IPS DF 6.9 (cell line): ENCODE results near the gene ADTRP.
"Not testable (repeated sequence)": the region's sequence is repeated elsewhere in the genome, so short reads cannot be mapped to it uniquely, and the experiment has no call there.

Experiments used
- DNase-seq: peaks from one replicate; pipeline ENCODE4 v3.0.0-alpha.2; 2013; ENCODE audit warnings: low read depth, low spot score
- H3K27ac ChIP-seq: one replicate; pipeline ENCODE4 v1.5.1; 2013; ENCODE audit warnings: low read length, control low read depth
- H3K27me3 ChIP-seq: 2 replicates; pipeline ENCODE4 v1.6.1; 2013; ENCODE audit warnings: mild to moderate bottlenecking, low read length; ENCODE audit not compliant: control insufficient read depth, insufficient read depth
- H3K36me3 ChIP-seq: 2 replicates; pipeline ENCODE4 v1.6.1; 2013; ENCODE audit warnings: low read length; ENCODE audit not compliant: control insufficient read depth, insufficient read depth
- H3K4me1 ChIP-seq: 2 replicates; pipeline ENCODE4 v1.6.1; 2013; ENCODE audit warnings: low read length; ENCODE audit not compliant: control insufficient read depth, insufficient read depth
- H3K4me3 ChIP-seq: 2 replicates; pipeline ENCODE4 v1.5.1; 2013; ENCODE audit warnings: mild to moderate bottlenecking, low read length
- H3K9me3 ChIP-seq: 2 replicates; pipeline ENCODE4 v1.6.1; 2013; ENCODE audit warnings: low read length, inconsistent platforms; ENCODE audit not compliant: control insufficient read depth, insufficient read depth
- WGBS: extraction: QIAGEN DNeasy Blood & Tissue Kit; methylation state at CpG from one replicate; pipeline ENCODE4 v1.1.7; 2013; ENCODE audit warnings: mixed read lengths, missing lambda C conversion rate; ENCODE audit not compliant: insufficient read length, insufficient coverage; 5-methylcytosine and 5-hydroxymethylcytosine counted together

Gene ADTRP

DNA sequence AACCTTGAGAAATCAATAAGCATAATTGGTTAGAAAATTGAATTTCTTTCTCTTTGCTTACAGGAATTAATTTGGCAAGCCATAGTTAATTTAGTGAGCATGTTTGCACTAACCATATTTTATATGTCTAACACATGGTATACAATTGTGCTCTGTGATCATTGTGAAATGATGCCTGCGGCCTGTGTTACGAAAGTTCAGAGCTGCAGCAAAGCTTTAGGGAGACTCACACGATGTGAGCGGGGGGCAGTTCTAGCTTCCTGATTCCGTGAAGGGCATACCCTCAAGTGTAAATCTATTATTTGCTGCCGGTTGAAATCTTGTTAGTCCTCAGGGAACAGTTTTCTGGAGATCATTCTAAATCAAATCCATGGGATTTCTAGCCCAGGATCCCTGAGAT lies 25.5 kb upstream of the ADTRP start:
- DNase-seq: no peak
- Histone ChIP-seq H3K27me3 (no peaks in the 10 kb centered on the region), H3K36me3 (no peaks in the 10 kb centered on the region), H3K4me3 (no peak overlapping the region), H3K9me3 (no peaks in the 10 kb centered on the region), H3K4me1 (0 out of 2 replicates have a peak, but pooled peaks cover 4% of the 10 kb centered on the region), H3K27ac (no peak overlapping the region)
- WGBS: no CpG with 5 or more reads among the region's 6 CpGs

- Histone ChIP-seq H3K9me3 (no peaks in the 10 kb centered on the region), H3K27ac (no peak overlapping the region), H3K4me1 (0 out of 2 replicates have a peak, but pooled peaks cover 4% of the 10 kb centered on the region), H3K4me3 (no peak overlapping the region), H3K36me3 (no peaks in the 10 kb centered on the region), H3K27me3 (no peaks in the 10 kb centered on the region)
- 100% methylated on average over 1 of the region's 2 CpGs for WGBS
- no peak for DNase-seq
Observed at GRCh38 chr6:11803591-11803971, 25.0 kb upstream of the ADTRP start.

- H3K9me3 ChIP-seq: no peaks in the 10 kb centered on the region
- H3K27ac ChIP-seq: no peak overlapping the region
- WGBS: no CpG with 5 or more reads among the region's 6 CpGs
- no peak for DNase-seq
- H3K4me3 ChIP-seq: no peak overlapping the region
- no peaks in the 10 kb centered on the region for H3K27me3 ChIP-seq
- H3K4me1 ChIP-seq: 0 out of 2 replicates have a peak, but pooled peaks cover 4% of the 10 kb centered on the region
- no peaks in the 10 kb centered on the region for H3K36me3 ChIP-seq
Observed at GRCh38 chr6:11802886-11803590, 24.4 kb upstream of the ADTRP start.

- WGBS: no CpG with 5 or more reads among the region's 1 CpG
- H3K27me3 ChIP-seq, H3K4me3 ChIP-seq, DNase-seq, H3K9me3 ChIP-seq, H3K27ac ChIP-seq, H3K36me3 ChIP-seq, H3K4me1 ChIP-seq: not testable (repeated sequence)
Observed at GRCh38 chr6:11800531-11800930, 21.9 kb upstream of the ADTRP start.

DNA sequence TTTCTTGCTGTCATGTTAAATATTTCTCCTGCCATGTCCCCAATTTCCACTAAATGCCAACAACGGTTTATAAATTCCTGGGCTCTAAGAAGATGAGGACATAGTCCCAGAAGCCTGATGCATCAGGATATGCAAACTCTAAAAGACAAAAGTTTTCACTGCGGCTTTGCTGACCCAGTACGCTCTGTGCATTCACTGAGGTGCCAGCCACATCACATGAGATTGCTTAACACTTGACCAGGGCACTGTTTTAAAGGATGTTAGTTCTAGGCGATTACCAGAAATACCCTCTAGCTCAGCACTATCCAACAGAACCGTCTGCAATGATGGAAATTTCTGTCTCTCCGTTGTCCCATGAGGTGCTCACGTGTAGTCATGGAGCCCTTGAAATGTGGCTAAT lies 19.9 kb upstream of the ADTRP start:
- Histone ChIP-seq H3K9me3 (no peaks in the 10 kb centered on the region), H3K36me3 (no peaks in the 10 kb centered on the region), H3K4me1 (0 out of 2 replicates have a peak, but pooled peaks cover 3% of the 10 kb centered on the region), H3K4me3 (no peak overlapping the region), H3K27ac (no peak overlapping the region), H3K27me3 (no peaks in the 10 kb centered on the region)
- no CpG with 5 or more reads among the region's 7 CpGs for WGBS
- no peak for DNase-seq

- no peak for DNase-seq
- Histone ChIP-seq H3K27ac (no peak overlapping the region), H3K4me1 (0 out of 2 replicates have a peak, but pooled peaks cover 1% of the 10 kb centered on the region), H3K4me3 (no peak overlapping the region), H3K27me3 (no peaks in the 10 kb centered on the region), H3K36me3 (no peaks in the 10 kb centered on the region), H3K9me3 (no peaks in the 10 kb centered on the region)
- no CpG with 5 or more reads among the region's 1 CpG for WGBS
Observed at GRCh38 chr6:11798096-11798495, 19.5 kb upstream of the ADTRP start.

DNA sequence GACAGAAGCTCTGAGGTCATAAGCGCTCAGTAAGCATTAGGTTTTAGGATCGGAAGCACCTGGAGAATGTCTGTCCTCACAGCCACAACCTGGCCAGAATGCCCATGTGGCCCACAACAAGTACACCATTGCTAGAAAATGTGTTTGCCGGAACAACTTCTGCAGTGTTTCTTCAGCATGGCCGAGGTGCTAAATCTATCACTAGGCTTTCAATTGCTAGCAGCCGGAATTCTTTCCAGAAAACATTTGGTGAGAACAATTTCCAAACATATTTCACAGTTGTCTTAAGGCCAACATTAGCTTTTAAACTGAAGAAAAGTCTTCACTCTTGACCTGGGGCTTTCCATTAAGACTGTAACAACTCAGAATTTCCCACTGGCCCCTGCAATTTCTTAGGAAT lies 18.2 kb upstream of the ADTRP start:
- no peak for DNase-seq
- 0 out of 2 replicates have a peak, but pooled peaks cover 1% of the 10 kb centered on the region for H3K4me1 ChIP-seq
- no peak overlapping the region for H3K4me3 ChIP-seq
- no peaks in the 10 kb centered on the region for H3K36me3 ChIP-seq
- H3K27ac ChIP-seq: no peak overlapping the region
- no peaks in the 10 kb centered on the region for H3K9me3 ChIP-seq
- WGBS: no CpG with 5 or more reads among the region's 5 CpGs
- H3K27me3 ChIP-seq: no peaks in the 10 kb centered on the region

DNA sequence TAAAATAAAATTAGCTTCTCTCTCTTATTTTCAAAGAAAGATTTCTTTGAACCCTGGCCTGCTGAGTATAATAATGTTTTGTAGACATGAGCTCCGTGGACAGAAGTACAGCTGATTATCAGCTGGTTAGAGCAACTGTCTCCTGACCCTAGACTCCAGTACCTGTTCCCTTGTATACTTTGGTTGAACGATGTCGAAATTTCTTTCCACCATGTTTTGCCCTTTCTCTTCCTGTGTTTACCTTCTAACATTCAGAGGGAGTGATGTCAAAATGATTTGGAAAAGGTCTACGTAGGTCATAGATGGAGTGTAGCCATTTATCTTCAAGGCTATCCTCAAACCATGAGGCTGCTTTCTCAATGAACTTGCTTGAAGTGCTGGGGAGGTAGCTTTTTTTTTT lies 16.8 kb upstream of the ADTRP start:
- Histone ChIP-seq H3K4me1 (peaks cover 3% of the 10 kb centered on the region; the same call in 1 of the 2 replicates), H3K9me3 (no peaks in the 10 kb centered on the region), H3K27ac (no peak overlapping the region), H3K4me3 (no peak overlapping the region), H3K36me3 (no peaks in the 10 kb centered on the region), H3K27me3 (no peaks in the 10 kb centered on the region)
- no CpG with 5 or more reads among the region's 4 CpGs for WGBS
- DNase-seq: no peak

DNA sequence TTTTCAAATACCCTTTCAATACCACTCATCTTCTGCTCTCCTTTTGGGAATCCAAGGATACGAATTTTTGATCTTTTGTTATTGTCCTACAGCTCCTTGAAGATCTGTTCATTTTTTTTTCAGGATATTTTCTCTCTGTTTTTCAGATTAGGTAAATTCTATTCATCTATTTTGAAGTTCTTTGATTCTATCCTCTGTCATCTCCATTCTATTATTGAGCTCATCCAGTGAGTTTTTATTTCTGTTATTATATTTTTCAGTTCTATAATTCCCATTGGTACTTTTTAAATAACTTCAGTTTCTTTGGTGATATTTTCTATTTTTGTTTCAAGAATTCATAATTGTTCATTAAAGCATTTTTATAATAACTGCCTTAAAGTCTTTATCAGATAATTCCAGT lies 14.7 kb upstream of the ADTRP start:
- no peaks in the 10 kb centered on the region for H3K27me3 ChIP-seq
- H3K4me1 ChIP-seq: peaks cover 3% of the 10 kb centered on the region; the same call in 1 of the 2 replicates
- no peak overlapping the region for H3K4me3 ChIP-seq
- DNase-seq: no peak
- no CpG with 5 or more reads among the region's 1 CpG for WGBS
- no peaks in the 10 kb centered on the region for H3K9me3 ChIP-seq
- H3K36me3 ChIP-seq: no peaks in the 10 kb centered on the region
- H3K27ac ChIP-seq: no peak overlapping the region

DNA sequence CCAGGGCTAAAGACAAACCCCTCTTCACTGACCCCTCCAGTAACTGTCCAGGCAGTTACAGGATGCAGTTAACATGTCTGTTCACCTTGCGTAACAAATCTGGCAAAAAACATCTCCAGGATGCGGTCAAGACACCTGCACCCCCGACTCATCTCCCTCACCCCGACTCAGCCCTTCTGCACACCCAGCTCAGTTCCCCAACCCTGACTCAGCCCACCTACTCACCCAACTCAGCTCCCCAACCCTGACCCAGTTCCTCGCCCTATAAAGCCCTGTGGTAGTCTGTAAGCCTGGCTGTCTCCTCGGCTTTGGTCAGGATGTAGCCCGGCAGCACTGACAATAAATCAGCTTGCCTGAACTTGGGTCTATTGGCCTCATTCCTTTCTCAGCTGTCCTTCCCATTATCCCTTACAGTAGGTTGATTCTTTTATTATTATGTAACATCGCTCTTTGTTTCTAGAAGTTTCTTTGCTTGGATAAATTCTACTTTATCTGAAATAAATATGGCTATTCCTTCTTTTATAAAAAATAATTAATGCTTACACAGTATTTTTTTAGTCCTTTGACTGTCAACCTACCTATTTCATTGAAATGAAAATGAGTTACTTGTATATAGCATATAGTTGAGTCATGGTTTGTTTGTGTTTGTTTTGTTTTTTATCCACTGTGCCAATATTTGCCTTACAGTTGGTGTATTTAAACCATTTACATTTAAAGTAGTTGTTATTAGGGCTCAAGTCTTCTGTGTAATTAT lies 12.9 kb upstream of the ADTRP start:
- DNase-seq: no peak
- WGBS: no CpG with 5 or more reads among the region's 8 CpGs

More for the DNA sequence above, 12.9 kb upstream of the ADTRP start:
- Histone ChIP-seq H3K27ac (no peak overlapping the region), H3K4me1 (peaks cover 3% of the 10 kb centered on the region; the same call in 1 of the 2 replicates), H3K27me3 (no peaks in the 10 kb centered on the region), H3K36me3 (no peaks in the 10 kb centered on the region), H3K9me3 (no peaks in the 10 kb centered on the region), H3K4me3 (no peak overlapping the region)
